Adipose tissue (tissue), 3 donors: Measurements from ENCODE around the gene IL5RA. TPM values are rescaled to one million over a fixed set of nuclear protein-coding genes. Genes with fewer than 3 reads are reported as not detected.

Experiments
- H3K27ac ChIP-seq: one replicate; pipeline ENCODE4 v1.5.1; 2013; ENCODE audit warnings: low read depth, low read length
- WGBS, 3 donors: extraction: QIAGEN DNeasy Blood & Tissue Kit; methylation state at CpG; one replicate each; pipeline ENCODE4 v1.1.7; 2013; 5-methylcytosine and 5-hydroxymethylcytosine counted together
- polyA plus RNA-seq, 3 donors: library from polyadenylated mRNA; stranded (reverse); fragments of 200-250 nt; gene quantifications; one replicate each; pipeline ENCODE4 v1.2.3, GENCODE V29; 2013
- donor health status: healthy with polysubstance abuse.
- donor health status: Bipolar disorder and iron deficiency.
- donor health status: healthy.

IL5RA gene
- polyA plus RNA-seq, 3 donors: 0.05 to 0.07 TPM; not detected in 1

DNA sequence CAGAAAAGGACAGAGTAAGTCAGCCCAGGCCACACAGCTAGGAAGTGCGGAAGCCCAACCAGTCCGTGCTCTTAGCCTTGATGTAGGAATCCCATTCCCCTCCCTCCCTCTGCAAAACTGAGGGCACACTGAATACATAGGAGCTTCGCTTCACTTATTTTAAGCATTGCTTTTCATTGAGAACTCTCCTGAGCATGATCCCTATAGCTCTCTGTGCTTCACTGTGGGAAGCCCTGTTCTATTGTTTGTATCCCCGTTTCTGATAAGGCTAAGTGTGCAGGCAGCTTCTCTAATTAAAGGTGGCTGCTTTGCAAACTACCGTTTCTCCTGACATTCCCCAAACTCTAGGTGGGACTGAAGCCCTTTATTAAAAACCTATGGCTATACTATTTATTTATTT is 29.9 kb downstream of the IL5RA start:
- 48 to 75% (median 71%) methylated on average over 5 of the region's 5 CpGs for WGBS, 3 donors
- no peak overlapping the region for H3K27ac ChIP-seq

DNA sequence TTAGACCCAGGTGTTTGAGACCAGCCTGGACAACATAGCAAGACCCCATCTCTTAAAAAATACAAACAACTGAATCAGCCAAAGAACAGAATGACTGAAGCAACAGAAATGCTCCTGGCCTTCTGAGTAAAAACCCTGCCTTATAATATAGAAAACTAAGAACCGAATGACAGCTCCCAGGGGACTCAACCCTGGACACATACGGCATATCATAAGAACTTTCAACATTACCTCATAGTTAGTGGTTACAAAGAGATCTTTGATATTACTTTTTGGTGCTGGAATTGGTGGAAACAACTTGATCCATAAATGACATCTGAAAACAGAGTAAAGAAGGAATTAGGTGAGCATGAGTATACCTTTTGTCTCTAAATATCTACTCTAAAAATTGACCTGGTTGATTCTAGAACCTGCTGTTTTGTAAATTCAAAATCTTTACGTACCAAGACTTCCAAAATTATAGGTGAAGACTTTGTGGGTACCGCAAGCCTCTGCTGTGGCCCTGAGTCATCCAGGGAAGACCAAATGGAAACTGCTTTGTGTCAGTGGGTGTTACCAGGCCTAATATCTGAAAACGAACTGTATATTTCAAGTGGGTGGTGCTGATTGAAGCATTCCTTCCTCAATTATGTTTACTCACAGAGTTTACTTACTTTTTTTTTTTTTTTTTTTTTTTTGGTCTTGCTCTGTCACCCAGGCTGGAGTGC is 35.5 kb downstream of the IL5RA start:
- H3K27ac ChIP-seq: no peak overlapping the region
- 66 to 82% (median 68%) methylated on average over 5 of the region's 5 CpGs for WGBS, 3 donors

DNA sequence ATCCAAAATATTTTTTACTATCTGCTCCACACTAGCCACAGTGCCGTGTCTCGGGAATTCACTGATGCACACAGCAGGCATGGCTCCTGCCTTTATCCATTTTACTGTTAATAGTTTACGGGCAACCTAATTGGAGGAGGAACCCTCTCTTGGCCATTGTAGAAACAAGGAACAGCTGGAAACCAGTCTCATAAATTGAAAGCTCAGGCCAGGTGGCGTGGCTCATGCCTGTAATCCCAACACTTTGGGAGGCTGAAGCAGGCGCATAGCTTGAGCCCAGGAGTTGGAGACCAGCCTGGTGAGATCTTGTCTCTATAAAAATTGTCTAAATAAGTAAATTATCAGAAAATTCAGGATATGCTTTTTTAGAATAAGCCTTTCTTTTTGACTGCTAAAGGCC is 39.0 kb downstream of the IL5RA start:
- no peak overlapping the region for H3K27ac ChIP-seq
- WGBS, 3 donors: 70 to 72% (median 71%) methylated on average over 5 of the region's 5 CpGs

DNA sequence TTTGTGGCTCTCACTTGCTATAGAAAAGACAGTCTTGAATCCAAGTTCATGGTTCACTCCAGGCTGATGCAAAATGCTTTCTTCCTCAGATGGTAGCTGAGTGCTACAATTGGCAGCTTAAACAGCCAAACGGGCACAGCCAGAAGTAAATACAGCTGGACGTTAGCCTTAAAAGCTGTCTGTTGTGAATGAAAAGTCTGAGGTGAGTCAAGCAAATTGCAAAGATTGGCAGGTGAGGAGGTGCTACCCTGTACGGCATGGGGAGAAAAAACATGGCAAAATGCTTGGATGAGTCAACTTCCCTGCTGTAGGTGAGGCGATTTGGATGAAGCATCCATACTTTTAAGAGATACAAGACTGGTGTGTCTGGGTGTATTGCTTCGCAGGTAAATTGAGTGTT is 40.5 kb downstream of the IL5RA start:
- 68 to 83% (median 81%) methylated on average over 5 of the region's 5 CpGs for WGBS, 3 donors
- H3K27ac ChIP-seq: no peak overlapping the region

DNA sequence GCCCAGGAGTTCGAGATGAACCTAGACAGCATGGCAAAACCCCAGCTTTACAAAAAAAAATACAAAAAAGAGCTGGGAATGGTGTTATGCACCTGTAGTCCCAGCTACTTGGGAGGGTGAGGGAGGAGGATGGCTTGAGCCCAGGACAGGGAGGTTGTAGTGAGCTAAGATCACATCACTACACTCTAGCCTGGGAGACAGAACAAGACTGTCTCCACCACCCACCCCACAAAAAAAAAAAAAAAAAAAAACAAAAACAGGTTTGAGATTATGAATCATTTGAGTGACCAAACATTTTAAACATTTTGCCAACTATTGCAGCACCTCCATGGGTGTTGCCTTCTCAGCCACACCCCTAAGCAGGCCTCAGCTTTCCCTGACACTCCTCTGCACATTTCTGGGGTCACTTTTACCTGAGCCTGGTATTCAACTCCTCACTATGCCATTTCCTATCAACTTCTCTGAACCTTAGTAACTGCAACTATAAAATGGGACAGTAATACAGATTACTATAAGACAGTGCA is 41.8 kb downstream of the IL5RA start:
- WGBS, 3 donors: 83 to 93% (median 87%) methylated on average over 1 of the region's 1 CpG
- H3K27ac ChIP-seq: no peak overlapping the region

DNA sequence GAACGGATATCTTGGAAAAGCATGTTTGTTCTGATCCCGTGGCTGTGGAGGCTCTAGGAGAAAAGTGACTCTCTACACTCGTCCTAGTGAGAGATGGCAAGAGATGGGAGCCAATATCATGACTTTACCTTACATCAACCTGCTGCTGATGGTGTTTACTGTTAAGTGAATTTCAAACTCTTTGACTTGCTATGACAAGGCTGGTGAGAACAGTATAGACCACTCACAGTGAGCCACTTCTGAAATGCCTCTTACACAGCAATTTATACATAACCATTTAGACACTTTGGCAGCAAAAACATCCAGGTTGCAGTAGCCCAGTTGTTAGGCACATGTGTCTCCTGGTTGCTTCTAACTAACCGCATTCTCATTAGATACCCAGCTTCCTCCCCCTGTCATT is 43.3 kb downstream of the IL5RA start:
- 71 to 90% (median 89%) methylated on average over 4 of the region's 4 CpGs for WGBS, 3 donors
- H3K27ac ChIP-seq: no peak overlapping the region

DNA sequence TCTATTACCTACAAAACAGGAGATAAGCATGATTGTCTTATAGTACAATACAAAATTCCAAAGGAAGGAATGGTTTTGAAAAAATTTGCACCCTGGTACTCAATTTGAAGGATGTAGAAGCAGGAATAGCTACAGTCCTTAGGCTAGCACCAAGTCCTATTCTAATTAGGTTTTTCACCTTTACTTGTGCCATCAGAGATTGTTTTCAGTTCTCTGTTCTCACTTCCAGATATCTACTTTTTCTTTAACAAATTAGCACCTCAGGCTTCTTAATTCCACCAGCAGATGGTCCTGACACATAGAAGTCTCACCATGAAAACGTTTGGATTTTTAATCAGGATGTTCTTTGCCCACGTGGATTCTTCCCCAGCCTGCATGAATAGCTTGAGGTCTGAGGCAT is 43.8 kb downstream of the IL5RA start:
- no peak overlapping the region for H3K27ac ChIP-seq
- 13 to 52% (median 47%) methylated on average over 2 of the region's 2 CpGs for WGBS, 3 donors

DNA sequence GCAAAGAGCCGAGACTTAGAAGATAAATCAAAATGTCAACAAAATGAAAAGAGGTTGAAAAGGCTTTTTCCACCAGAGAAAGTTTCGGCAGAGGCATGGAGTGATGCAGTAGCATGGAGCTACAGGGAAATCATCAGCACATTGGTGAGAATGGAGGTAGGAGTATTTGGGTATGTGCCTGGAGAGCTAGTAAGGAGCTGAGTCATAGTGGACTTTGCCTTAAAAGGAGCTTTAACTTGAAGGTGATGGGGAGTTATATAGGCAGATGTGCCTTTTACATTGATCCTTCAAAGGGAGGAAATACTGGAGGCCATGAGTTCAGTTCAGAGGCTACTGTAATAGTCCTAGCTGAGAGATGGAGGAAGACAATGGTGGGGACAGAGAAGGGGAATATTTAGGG is 44.3 kb downstream of the IL5RA start:
- WGBS, 3 donors: 78 to 90% (median 81%) methylated on average over 2 of the region's 2 CpGs

DNA sequence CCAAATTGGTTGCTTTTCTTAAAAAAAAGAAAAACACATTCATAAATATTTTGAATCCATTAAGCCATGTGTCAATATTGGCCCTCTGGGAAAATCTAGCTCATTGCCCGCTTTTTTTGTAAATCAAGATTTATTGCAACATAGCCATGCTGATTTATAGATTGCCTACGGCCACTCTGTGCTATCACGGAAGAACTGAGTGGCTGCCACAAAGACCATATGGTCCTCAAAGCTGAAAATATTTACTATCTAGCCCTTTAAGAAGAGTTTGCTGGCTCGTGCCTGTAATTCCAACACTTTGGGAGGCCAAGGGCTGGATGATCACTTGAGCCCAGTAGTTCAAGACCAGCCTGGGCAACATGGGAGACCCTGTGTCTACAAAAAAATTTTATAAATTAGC is 45.9 kb downstream of the IL5RA start:
- no peak overlapping the region for H3K27ac ChIP-seq
- 47 to 81% (median 68%) methylated on average over 4 of the region's 4 CpGs for WGBS, 3 donors

More for the DNA sequence above, 44.3 kb downstream of the IL5RA start:
- H3K27ac ChIP-seq: no peak overlapping the region

DNA sequence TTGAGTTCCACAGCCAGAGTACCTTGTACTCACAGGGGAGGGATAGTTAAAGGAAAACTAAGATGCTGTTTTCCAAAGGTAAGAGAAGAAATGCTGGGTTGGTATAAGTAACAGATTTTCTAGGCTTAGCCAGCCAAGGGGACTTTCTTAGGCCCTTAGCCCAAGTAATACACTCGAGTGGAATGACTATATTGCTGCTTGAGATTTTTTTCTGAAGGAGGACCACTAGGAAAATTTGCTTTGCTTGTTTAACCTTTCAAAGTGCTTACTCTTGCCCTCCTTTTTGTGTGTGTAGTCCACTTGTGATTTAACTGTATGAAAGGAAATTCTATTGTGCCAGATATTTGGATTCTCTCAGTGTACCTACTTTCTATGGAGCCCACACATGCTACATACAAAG is 50.5 kb downstream of the IL5RA start:
- 48 to 71% (median 71%) methylated on average over 1 of the region's 1 CpG for WGBS, 3 donors

DNA sequence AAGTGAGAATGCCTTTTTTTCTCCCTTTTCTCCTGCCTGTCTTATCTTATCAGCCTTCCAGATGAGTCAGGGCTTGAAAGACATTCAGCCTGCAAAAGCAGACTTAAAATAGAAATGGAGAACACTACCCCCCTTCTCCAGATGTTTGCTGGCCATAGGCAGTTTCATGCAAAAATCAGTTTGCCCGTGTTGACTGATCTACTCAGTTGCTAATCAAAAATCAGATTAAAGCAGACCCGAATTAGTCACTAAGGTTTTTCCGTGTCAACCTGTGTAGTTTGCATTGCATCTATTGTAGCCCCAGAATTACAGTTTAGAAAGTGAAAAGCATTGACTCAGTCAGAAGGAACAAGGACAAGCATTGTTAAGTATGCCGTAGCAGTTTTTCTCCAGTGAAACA is 56.2 kb downstream of the IL5RA start:
- WGBS, 3 donors: 33 to 70% (median 66%) methylated on average over 4 of the region's 4 CpGs
- no peak overlapping the region for H3K27ac ChIP-seq

More for the DNA sequence above, 50.5 kb downstream of the IL5RA start:
- H3K27ac ChIP-seq: no peak overlapping the region

DNA sequence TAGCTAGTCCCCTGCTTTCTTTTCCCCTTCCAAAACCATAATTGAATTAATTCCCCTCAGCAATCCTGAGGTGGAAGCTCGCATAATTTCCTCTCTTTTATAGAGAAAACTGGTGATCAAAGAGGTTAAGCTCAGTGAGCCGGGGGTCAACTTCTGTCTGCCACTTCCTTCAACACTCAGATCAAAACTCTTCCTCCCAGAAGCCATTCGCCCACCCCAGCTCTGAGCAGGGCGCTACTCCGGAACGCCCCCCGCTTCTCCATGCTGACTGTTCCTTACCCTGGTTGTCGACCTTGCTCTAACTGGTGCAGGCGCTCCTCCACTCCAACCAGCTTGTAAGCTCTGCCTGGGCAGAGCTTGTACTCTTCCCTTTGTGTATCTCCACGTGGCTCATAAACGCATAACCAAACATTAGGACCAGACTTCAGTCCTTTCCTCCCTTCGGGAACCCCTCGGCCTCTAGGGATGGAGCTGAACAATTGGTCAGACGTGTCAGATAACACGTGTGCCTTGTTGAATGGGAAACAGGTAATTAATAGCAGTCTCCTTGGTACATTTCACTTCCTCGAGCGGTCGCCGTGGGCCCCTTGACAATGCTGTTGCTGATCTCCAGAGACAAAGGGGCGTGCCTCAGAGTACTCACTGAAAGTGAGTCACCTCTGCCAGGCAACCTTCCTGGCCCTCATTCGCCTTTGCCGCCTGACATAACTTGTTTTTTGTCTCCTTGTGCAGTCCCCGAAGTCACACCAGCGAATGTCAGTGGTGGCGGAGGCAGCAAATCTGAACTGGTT is 71.8 kb downstream of the IL5RA start:
- WGBS, 3 donors: 71 to 77% (median 72%) methylated on average over 25 of the region's 25 CpGs
- H3K27ac ChIP-seq: no peak overlapping the region

DNA sequence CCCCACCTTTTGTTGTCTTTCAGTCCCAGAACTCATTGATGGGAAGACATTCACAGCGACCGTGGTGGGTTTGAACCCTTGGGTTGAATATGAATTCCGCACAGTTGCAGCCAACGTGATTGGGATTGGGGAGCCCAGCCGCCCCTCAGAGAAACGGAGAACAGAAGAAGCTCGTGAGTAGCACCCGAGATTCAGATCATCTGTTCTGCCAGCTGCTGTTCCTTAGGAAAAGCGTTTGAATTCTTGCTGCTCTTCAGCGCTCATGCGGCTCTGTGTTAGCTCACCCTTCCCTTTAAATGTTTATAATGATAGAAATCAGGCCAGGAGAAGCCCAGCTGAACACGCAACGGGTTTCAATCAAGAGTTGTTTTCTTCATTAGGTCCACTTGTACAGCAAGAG is 73.0 kb downstream of the IL5RA start:
- no peak overlapping the region for H3K27ac ChIP-seq
- 83 to 93% (median 90%) methylated on average over 13 of the region's 13 CpGs for WGBS, 3 donors

DNA sequence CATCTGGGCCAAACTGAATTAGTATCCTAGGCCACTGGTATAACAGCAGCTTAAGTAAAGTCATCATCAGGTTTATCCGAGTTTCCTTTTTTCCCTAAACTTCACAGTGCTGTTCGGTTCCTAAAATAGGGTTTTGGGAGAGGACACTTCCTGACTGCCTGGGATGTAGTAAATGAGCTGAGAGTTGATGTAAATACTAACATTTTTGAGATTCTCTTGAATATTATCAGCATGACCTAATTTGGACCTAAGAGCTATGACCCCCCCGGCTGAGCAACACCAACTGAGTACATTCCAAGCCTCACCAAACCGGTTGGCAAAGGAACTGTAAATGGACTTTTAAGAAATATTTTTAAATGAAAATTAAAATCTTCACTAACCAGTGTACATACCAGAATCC is 78.8 kb downstream of the IL5RA start:
- WGBS, 3 donors: 62 to 68% (median 68%) methylated on average over 4 of the region's 4 CpGs
- no peak overlapping the region for H3K27ac ChIP-seq

DNA sequence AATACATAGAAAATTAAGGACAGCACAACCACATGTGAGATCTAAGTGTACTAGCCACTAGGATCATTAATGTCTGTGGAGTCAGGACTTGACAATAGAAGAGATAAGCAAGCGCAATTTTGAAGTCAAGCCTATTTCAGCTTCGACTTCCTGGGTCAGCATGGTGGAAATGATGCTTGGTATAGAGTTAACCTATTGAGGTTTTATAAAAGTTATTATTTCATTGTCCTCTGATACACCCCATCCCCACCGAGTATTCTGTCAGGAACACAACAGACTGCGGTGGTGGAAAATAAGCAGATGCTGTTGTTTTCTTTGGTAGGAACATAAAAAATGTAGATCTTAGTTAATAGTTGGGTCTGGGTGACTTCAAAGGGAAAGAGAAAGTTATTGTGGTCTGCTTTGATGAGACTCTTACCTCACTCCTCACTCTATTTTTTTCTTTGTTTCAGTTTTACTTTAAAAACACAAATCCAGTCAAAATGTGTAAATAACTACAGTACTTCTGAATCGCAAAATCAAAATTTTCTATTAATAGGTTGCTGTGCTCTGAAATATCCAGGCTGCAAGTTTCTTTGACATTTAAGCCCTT is 82.1 kb downstream of the IL5RA start:
- whole genome bisulfite sequencing, 3 donors: 57 to 78% (median 75%) methylated on average over 5 of the region's 5 CpGs

DNA sequence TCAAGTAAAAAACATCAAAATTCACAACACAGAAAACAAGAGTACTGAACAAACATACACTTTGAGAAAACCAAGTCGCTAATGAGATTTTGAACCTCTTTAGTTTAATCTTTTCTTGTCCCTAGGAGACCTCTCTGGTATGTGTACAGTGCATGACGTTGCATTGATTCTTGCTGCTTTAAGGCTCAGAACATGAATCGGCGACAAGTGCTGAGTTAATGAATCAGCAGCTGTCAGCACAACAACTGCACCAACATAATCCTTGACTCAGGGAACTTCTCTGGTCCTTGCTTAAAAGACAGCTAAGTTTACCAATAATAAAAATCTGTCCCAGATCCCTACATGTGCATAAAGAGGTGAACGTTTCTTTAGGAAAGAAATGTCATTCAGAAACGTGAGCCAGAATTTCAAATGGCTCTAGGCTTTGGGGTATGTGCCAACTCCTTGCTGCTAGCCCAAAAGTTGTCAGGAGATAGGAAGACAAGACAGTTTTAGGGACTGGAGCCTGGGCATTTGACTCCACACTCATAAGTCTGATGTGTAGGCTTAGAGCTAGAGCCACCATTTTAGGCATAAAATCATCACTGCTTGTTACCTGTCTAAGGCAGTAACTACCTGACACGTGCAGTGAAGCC is 86.9 kb downstream of the IL5RA start:
- 24 to 70% (median 67%) methylated on average over 7 of the region's 7 CpGs for WGBS, 3 donors
- H3K27ac ChIP-seq: no peak overlapping the region

More for the DNA sequence above, 82.1 kb downstream of the IL5RA start:
- H3K27ac ChIP-seq: no peak overlapping the region

DNA sequence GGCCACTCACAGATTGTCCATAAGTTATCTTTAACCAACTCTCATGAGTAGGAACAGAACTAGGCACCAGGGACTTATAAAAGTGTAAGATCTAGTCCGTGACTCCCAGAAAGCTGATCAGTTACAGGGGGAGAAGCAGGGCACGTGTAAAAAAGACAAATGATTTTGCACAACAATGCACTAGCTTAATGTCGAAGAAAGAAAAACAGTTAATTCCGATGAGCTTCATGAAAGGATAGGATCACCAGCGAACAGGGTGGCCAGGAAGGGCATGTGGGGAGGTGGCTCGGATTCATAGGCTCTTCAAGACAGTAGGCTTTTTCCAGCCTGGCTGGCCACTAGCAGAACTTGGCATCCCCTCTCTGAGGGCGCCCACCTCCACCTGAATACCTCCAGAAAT is 90.0 kb downstream of the IL5RA start:
- no peak overlapping the region for H3K27ac ChIP-seq
- 74 to 92% (median 81%) methylated on average over 7 of the region's 7 CpGs for WGBS, 3 donors
